ENCODE results near the gene LRFN5. TPM values are rescaled to one million over a fixed set of nuclear protein-coding genes. Genes with fewer than 3 reads are reported as not detected.

Gene LRFN5
- total RNA-seq, 1 experiment from 2014 or later = 15.8 TPM

- TF ChIP-seq FOXP4 (CRISPR knock-in tag; IDR thresholded peaks at IDR 0.05) (no peak), SOX15 (CRISPR knock-in tag; IDR thresholded peaks at IDR 0.05) (no peak), EMX1 (CRISPR knock-in tag; IDR thresholded peaks at IDR 0.05) (no peak), ZNF232 (CRISPR knock-in tag; IDR thresholded peaks at IDR 0.05) (no peak), ZNF263 (CRISPR knock-in tag; IDR thresholded peaks at IDR 0.05; ENCODE audit: low read depth) (no peak)
Measured at GRCh38 chr14:41634286-41634685, 27.6 kb downstream of the LRFN5 start (continued).

GRCh38 chr14:41636492-41637392, 30.1 kb downstream of the LRFN5 start:
- Mint-ChIP-seq H3K9me3 (no peaks in the 10 kb centered on the region), H3K27me3 (ENCODE audit: low read depth) (no peaks in the 10 kb centered on the region), H3K4me3 (no peak overlapping the region), H3K4me1 (peaks cover 10% of the 10 kb centered on the region), H3K27ac (no peak overlapping the region), H3K36me3 (no peaks in the 10 kb centered on the region)
- ATAC-seq (peak; percentile 84), DNase-seq (ENCODE audit: low spot score) (no peak)
- POLR2A ChIA-PET = no interaction called here
- TF ChIP-seq ZNF671 (CRISPR knock-in tag; IDR thresholded peaks at IDR 0.05) = no peak
- no peak for TF ChIP-seq PRRX2 (CRISPR knock-in tag; IDR thresholded peaks at IDR 0.05)
- no peak for TF ChIP-seq NFE2L1 (CRISPR knock-in tag; IDR thresholded peaks at IDR 0.05)
- TF ChIP-seq ZNF138 (CRISPR knock-in tag; conservative IDR thresholded peaks at IDR 0.05) = no peak
- no peak for TF ChIP-seq AR (CRISPR knock-in tag; IDR thresholded peaks at IDR 0.05)
- CTCF ChIA-PET = interaction anchor here (1.6 kb wide), 1 partner anchor 27 kb away, joined by 4 read pairs; no protein-coding TSS in a partner anchor

- peaks cover 26% of the 10 kb centered on the region for H3K4me1 Mint-ChIP-seq
- DNase-seq (ENCODE audit: low spot score) (no peak), ATAC-seq (no peak)
- H3K27me3 Mint-ChIP-seq (ENCODE audit: low read depth) = no peaks in the 10 kb centered on the region
- no peaks in the 10 kb centered on the region for H3K9me3 Mint-ChIP-seq
- ChIA-PET POLR2A (no interaction called here), CTCF (no interaction called here)
- H3K36me3 Mint-ChIP-seq = no peaks in the 10 kb centered on the region
- no peak overlapping the region for H3K27ac Mint-ChIP-seq
- no peak overlapping the region for H3K4me3 Mint-ChIP-seq
- TF ChIP-seq ZNF512 (CRISPR knock-in tag; IDR thresholded peaks at IDR 0.05; ENCODE audit: borderline replicate concordance) (no peak), JAZF1 (CRISPR knock-in tag; IDR thresholded peaks at IDR 0.05) (no peak), JUN (CRISPR knock-in tag; IDR thresholded peaks at IDR 0.05) (no peak), IRF1 (CRISPR knock-in tag; IDR thresholded peaks at IDR 0.05) (no peak), RELA (CRISPR knock-in tag; IDR thresholded peaks at IDR 0.05; ENCODE audit: borderline replicate concordance) (no peak), NR3C1 (CRISPR knock-in tag; conservative IDR thresholded peaks at IDR 0.05; ENCODE audit: low read depth) (no peak), NR2C2 (CRISPR knock-in tag; IDR thresholded peaks at IDR 0.05) (no peak), GTF2I (CRISPR knock-in tag; conservative IDR thresholded peaks at IDR 0.05) (no peak), FOXP1 (CRISPR knock-in tag; IDR thresholded peaks at IDR 0.05; ENCODE audit: borderline replicate concordance) (no peak), ZNF671 (CRISPR knock-in tag; IDR thresholded peaks at IDR 0.05) (no peak), ZNF532 (CRISPR knock-in tag; IDR thresholded peaks at IDR 0.05; ENCODE audit: borderline replicate concordance) (no peak), ELF4 (CRISPR knock-in tag; IDR thresholded peaks at IDR 0.05; ENCODE audit: low read depth) (no peak)
Measured at GRCh38 chr14:41641690-41642089, 35.0 kb downstream of the LRFN5 start.
